IMR-90 (cell line): Measurements from ENCODE around the gene P2RY2. TPM values are rescaled to one million over a fixed set of nuclear protein-coding genes. Genes with fewer than 3 reads are reported as not detected.

Experiments used
- ATAC-seq: fragments of 200-7000 bp; cut with Tn5 transposase; 2 replicates; pipeline ENCODE4 v1.9.1; 2020; ENCODE audit warnings: low read depth, mild to moderate bottlenecking, moderate library complexity
- BruUV-seq: library from RNA; stranded (reverse); fragments of 400-500 nt; replicated peaks from 2 replicates; lab custom pipeline; 2021; lab: Mats Ljungman, UMichigan
- CTCF ChIA-PET: fragments of 300-600 bp; formaldehyde crosslinking; extraction: SDS; loops from one replicate; lab custom pipeline; 2021; ENCODE audit warnings: antibody characterized with exemption; lab: Yijun Ruan, JAX
- POLR2A ChIA-PET: fragments of 300-600 bp; sonication (Branson Sonifier 250); formaldehyde crosslinking; loops from one replicate; lab custom pipeline; 2022; ENCODE audit warnings: antibody characterized with exemption; ENCODE audit not compliant: unreplicated experiment; lab: Charles Lee
- DNase-seq: peaks from one replicate; pipeline ENCODE4 v3.0.0; 2013
- H2AFZ ChIP-seq: replicated peaks from 2 replicates; pipeline ENCODE3; 2013; ENCODE audit warnings: low read length, mild to moderate bottlenecking; ENCODE audit not compliant: poor library complexity
- H2AK5ac ChIP-seq: 2 replicates; pipeline ENCODE4 v1.6.1; 2013; ENCODE audit warnings: low read depth, low read length, inconsistent platforms
- H2AK9ac ChIP-seq: replicated peaks from 2 replicates; pipeline ENCODE3; 2013; ENCODE audit warnings: mild to moderate bottlenecking, low read depth, low read length, moderate library complexity; ENCODE audit not compliant: poor library complexity
- H2BK120ac ChIP-seq: 2 replicates; pipeline ENCODE4 v1.6.1; 2013; ENCODE audit warnings: low read depth, low read length, inconsistent platforms
- H2BK15ac ChIP-seq: 3 replicates; pipeline ENCODE4 v1.6.1; 2013; ENCODE audit warnings: low read depth, low read length, inconsistent platforms
- H2BK20ac ChIP-seq: 2 replicates; pipeline ENCODE4 v1.6.1; 2013; ENCODE audit warnings: low read depth, mild to moderate bottlenecking, inconsistent platforms, low read length, moderate library complexity
- H2BK5ac ChIP-seq: 2 replicates; pipeline ENCODE4 v1.6.1; 2013; ENCODE audit warnings: mild to moderate bottlenecking, low read depth, low read length, inconsistent platforms; ENCODE audit not compliant: poor library complexity, severe bottlenecking
- H3K14ac ChIP-seq: replicated peaks from 2 replicates; pipeline ENCODE4 v1.6.1; 2013; ENCODE audit warnings: low read depth, low read length, inconsistent platforms
- H3K18ac ChIP-seq: 2 replicates; pipeline ENCODE4 v1.6.1; 2013; ENCODE audit warnings: low read depth, low read length, control low read depth
- H3K23ac ChIP-seq: 2 replicates; pipeline ENCODE4 v1.6.1; 2013; ENCODE audit warnings: low read depth, low read length, inconsistent platforms
- H3K27ac ChIP-seq: 2 replicates; pipeline ENCODE4 v1.5.1; 2013; ENCODE audit warnings: mild to moderate bottlenecking, control low read depth, low read length; ENCODE audit not compliant: insufficient read depth
- H3K27me3 ChIP-seq: 2 replicates; pipeline ENCODE4 v1.6.1; 2013; ENCODE audit warnings: low read length; ENCODE audit not compliant: control insufficient read depth, insufficient read depth
- H3K36me3 ChIP-seq: 2 replicates; pipeline ENCODE4 v1.6.1; 2013; ENCODE audit warnings: low read length, mixed read lengths; ENCODE audit not compliant: control insufficient read depth, insufficient read depth
- H3K4ac ChIP-seq: 2 replicates; pipeline ENCODE4 v1.6.1; 2013; ENCODE audit warnings: low read depth, low read length, inconsistent platforms
- H3K4me1 ChIP-seq: 2 replicates; pipeline ENCODE4 v1.6.1; 2013; ENCODE audit warnings: low read length, mixed read lengths; ENCODE audit not compliant: control insufficient read depth, insufficient read depth
- H3K4me2 ChIP-seq: 2 replicates; pipeline ENCODE4 v1.6.1; 2013; ENCODE audit warnings: low read depth, mild to moderate bottlenecking, control low read depth, low read length, moderate library complexity
- H3K4me3 ChIP-seq: 2 replicates; pipeline ENCODE4 v1.5.1; 2013; ENCODE audit warnings: low read depth, mild to moderate bottlenecking, control low read depth, low read length, moderate library complexity; ENCODE audit not compliant: insufficient read depth
- H3K56ac ChIP-seq: 2 replicates; pipeline ENCODE4 v1.6.1; 2013; ENCODE audit warnings: low read length, inconsistent platforms; ENCODE audit not compliant: insufficient read depth; ENCODE audit errors: extremely low read depth
- H3K79me1 ChIP-seq, 2 experiments: 2 replicates each; pipeline ENCODE4 v1.6.1; 2013; ENCODE audit warnings: low read length in 2 of 2, inconsistent platforms in 1 of 2, low read depth in 1 of 2
- H3K9ac ChIP-seq: 2 replicates; pipeline ENCODE4 v1.6.1; 2013; ENCODE audit warnings: low read depth, low read length, control low read depth
- H3K9me1 ChIP-seq: 2 replicates; pipeline ENCODE4 v1.6.1; 2013; ENCODE audit warnings: low read length, inconsistent platforms; ENCODE audit not compliant: insufficient read depth
- H3K9me3 ChIP-seq: 2 replicates; pipeline ENCODE4 v1.6.1; 2013; ENCODE audit warnings: low read length; ENCODE audit not compliant: control insufficient read depth, insufficient read depth
- H4K20me1 ChIP-seq: 2 replicates; pipeline ENCODE4 v1.6.1; 2013; ENCODE audit warnings: low read length, inconsistent platforms; ENCODE audit not compliant: insufficient read depth
- H4K5ac ChIP-seq: 2 replicates; pipeline ENCODE4 v1.6.1; 2013; ENCODE audit warnings: mild to moderate bottlenecking, low read depth, low read length, control low read depth
- H4K8ac ChIP-seq, 2 experiments: 2 replicates each; pipeline ENCODE4 v1.6.1; 2013; ENCODE audit warnings: low read depth in 2 of 2, low read length in 2 of 2, control low read depth in 1 of 2, inconsistent platforms in 1 of 2
- H4K91ac ChIP-seq: 2 replicates; pipeline ENCODE4 v1.6.1; 2013; ENCODE audit warnings: low read depth, low read length, inconsistent platforms; ENCODE audit not compliant: insufficient read depth
- BHLHE40 ChIP-seq: fragments of 150-350 bp; IDR thresholded peaks from 2 replicates; pipeline ENCODE4 v1.6.1; 2016; ENCODE audit warnings: mild to moderate bottlenecking, low read depth, low read length
- CTCF ChIP-seq: conservative IDR thresholded peaks from 2 replicates; pipeline ENCODE4 v1.5.1; 2012; ENCODE audit warnings: mild to moderate bottlenecking, low read depth, low read length, improper control_type of control experiment
- ELK1 ChIP-seq: fragments of 150-350 bp; IDR thresholded peaks from 2 replicates; pipeline ENCODE4 v1.6.1; 2016; ENCODE audit warnings: low read depth, mild to moderate bottlenecking, low read length, moderate library complexity, borderline replicate concordance
- MAZ ChIP-seq: IDR thresholded peaks from 2 replicates; pipeline ENCODE4 v1.6.1; 2012; ENCODE audit warnings: low read depth, mild to moderate bottlenecking, low read length, improper control_type of control experiment, moderate library complexity, borderline replicate concordance
- MXI1 ChIP-seq: IDR thresholded peaks from 2 replicates; pipeline ENCODE4 v1.6.1; 2012; ENCODE audit warnings: low read depth, mild to moderate bottlenecking, low read length, moderate library complexity, borderline replicate concordance
- POLR2A ChIP-seq: IDR thresholded peaks from 2 replicates; pipeline ENCODE4 v1.6.1; 2012; ENCODE audit warnings: mild to moderate bottlenecking, low read depth, low read length
- RAD21 ChIP-seq: IDR thresholded peaks from 2 replicates; pipeline ENCODE4 v1.6.1; 2012; ENCODE audit warnings: low read length, improper control_type of control experiment
- RCOR1 ChIP-seq: IDR thresholded peaks from 2 replicates; pipeline ENCODE4 v1.6.1; 2012; ENCODE audit warnings: mild to moderate bottlenecking, low read length, improper control_type of control experiment; ENCODE audit not compliant: insufficient replicate concordance
- RFX5 ChIP-seq: IDR thresholded peaks from 2 replicates; pipeline ENCODE4 v1.8.0; 2012; ENCODE audit warnings: low read depth, mild to moderate bottlenecking, low read length, moderate library complexity
- SMC3 ChIP-seq: fragments of 150-350 bp; IDR thresholded peaks from 2 replicates; pipeline ENCODE4 v1.6.1; 2016; ENCODE audit warnings: low read depth, mild to moderate bottlenecking, antibody characterized with exemption, low read length, moderate library complexity
- WGBS, 2 experiments: methylation state at CpG; one replicate each; pipeline versions ENCODE4 v1.1.5 to v1.1.7; 2013; ENCODE audit warnings: missing lambda C conversion rate in 2 of 2; ENCODE audit not compliant: insufficient read length in 1 of 2; ENCODE audit errors: extremely low coverage in 2 of 2; 5-methylcytosine and 5-hydroxymethylcytosine counted together
- dilution Hi-C: fragments of 300-500 bp; cut with HindIII; formaldehyde crosslinking; loops from one replicate; pipeline ENCODE4 v1.14.3; 2018; ENCODE audit warnings: low sequenced_read_pairs; ENCODE audit not compliant: unreplicated experiment
- in situ Hi-C: fragments of 300-500 bp; cut with MboI; formaldehyde crosslinking; loops from 3 replicates; pipeline ENCODE4 v1.14.3; 2019; ENCODE audit warnings: low sequenced_read_pairs, inconsistent platforms, mixed read lengths
- intact Hi-C: fragments of 100-400 bp; cut with micrococcal nuclease; formaldehyde crosslinking; loops from 2 replicates; pipeline ENCODE4 v1.10.0; 2022
- polyA plus RNA-seq, 3 experiments: library from polyadenylated mRNA; depleted of rRNA; stranded (reverse); fragments of >200 nt; gene quantifications; 2 replicates each; pipeline ENCODE4 v1.2.3, GENCODE V29; 2012; ENCODE audit warnings: low replicate concordance in 1 of 3
- total RNA-seq: library from RNA; depleted of rRNA; stranded (reverse); fragments of >200 nt; gene quantifications from 2 replicates; pipeline ENCODE4 v1.2.3, GENCODE V29; 2012

P2RY2 gene
- total and polyA plus RNA-seq, 2 of the 4 experiments (the other 2 are of a cell fraction): not detected

GRCh38 chr11:73177778-73178539 lies 40.1 kb upstream of the P2RY2 start:
- Histone ChIP-seq H2AK5ac (peak overlapping the region; percentile 78), H3K9me1 (peaks cover 15% of the 10 kb centered on the region), H2BK120ac (peak overlapping the region; percentile 69), H3K56ac (no peak overlapping the region), H3K9me3 (no peaks in the 10 kb centered on the region), H2BK15ac (peak overlapping the region; percentile 85; the same call in 2 of the 3 replicates), H3K4me3 (no peak overlapping the region), H3K14ac (peak overlapping the region; percentile 42), H4K91ac (peak overlapping the region; percentile 29; the same call in 1 of the 2 replicates), H3K9ac (no peak overlapping the region), H2AK9ac (peak overlapping the region; percentile 67), H2AFZ (peak overlapping the region; percentile 79), H3K27me3 (no peaks in the 10 kb centered on the region; the same call in 1 of the 2 replicates), H2BK5ac (no peak overlapping the region), H3K79me1 (no peaks in the 10 kb centered on the region), H3K18ac (peak overlapping the region; percentile 7; the same call in 1 of the 2 replicates), H3K36me3 (no peaks in the 10 kb centered on the region), H2BK20ac (peak overlapping the region; percentile 50), H3K23ac (peak overlapping the region; percentile 18; the same call in 1 of the 2 replicates), H3K4me2 (no peak overlapping the region), H4K20me1 (no peaks in the 10 kb centered on the region), H3K4ac (peak overlapping the region; percentile 76), H4K5ac (peak overlapping the region; percentile 4; the same call in 1 of the 2 replicates), H3K27ac (no peak overlapping the region), H4K8ac (peak overlapping the region in 1 of 2 experiments; percentile 55; a peak in 2 of 4 replicates), H3K4me1 (peaks cover 5% of the 10 kb centered on the region)
- intact Hi-C loops (loop anchor here (1.0 kb wide), 4 partner anchors 38 to 453 kb away; no protein-coding TSS in a partner anchor), dilution Hi-C loops (no loop called here), in situ Hi-C loops (loop anchor here (5.0 kb wide), 2 partner anchors 346 to 456 kb away; no protein-coding TSS in a partner anchor)
- peak; percentile 55 for TF ChIP-seq RCOR1
- no peak for TF ChIP-seq ELK1
- peak; percentile 28; the same call in 1 of the 2 replicates for TF ChIP-seq BHLHE40
- TF ChIP-seq CTCF: peak; percentile 89
- TF ChIP-seq MXI1: peak; percentile 38; the same call in 1 of the 2 replicates
- peak; percentile 69 for TF ChIP-seq POLR2A
- TF ChIP-seq MAZ: peak; percentile 64; the same call in 1 of the 2 replicates
- TF ChIP-seq RFX5: no peak
- peak; percentile 98 for TF ChIP-seq RAD21
- peak; percentile 99 for TF ChIP-seq SMC3
- no TSS peak for BruUV-seq
- peak; percentile 81 for DNase-seq
- POLR2A ChIA-PET: no interaction called here
- ATAC-seq: peak; percentile 96
- CTCF ChIA-PET: interaction anchor here (0.9 to 2.7 kb wide), 13 partner anchors 8 to 453 kb away, joined by 3 to 19 read pairs (median 4); partner anchors contain the start of gene STARD10
- 39% methylated on average over 7 of the region's 15 CpGs; no CpG with 5 or more reads in 1 of the 2 experiments for WGBS, 2 experiments
